GM12874 (cell line): Measurements from ENCODE around the gene SORCS2.

Source experiments
- TF ChIP-seq, protein P1 (sequence below): IDR thresholded peaks from 2 replicates; pipeline ENCODE4 v1.5.1; 2011; ENCODE audit warnings: low read depth, mild to moderate bottlenecking, control low read depth, low read length, moderate library complexity; ENCODE audit not compliant: insufficient read depth

Gene SORCS2

DNA sequence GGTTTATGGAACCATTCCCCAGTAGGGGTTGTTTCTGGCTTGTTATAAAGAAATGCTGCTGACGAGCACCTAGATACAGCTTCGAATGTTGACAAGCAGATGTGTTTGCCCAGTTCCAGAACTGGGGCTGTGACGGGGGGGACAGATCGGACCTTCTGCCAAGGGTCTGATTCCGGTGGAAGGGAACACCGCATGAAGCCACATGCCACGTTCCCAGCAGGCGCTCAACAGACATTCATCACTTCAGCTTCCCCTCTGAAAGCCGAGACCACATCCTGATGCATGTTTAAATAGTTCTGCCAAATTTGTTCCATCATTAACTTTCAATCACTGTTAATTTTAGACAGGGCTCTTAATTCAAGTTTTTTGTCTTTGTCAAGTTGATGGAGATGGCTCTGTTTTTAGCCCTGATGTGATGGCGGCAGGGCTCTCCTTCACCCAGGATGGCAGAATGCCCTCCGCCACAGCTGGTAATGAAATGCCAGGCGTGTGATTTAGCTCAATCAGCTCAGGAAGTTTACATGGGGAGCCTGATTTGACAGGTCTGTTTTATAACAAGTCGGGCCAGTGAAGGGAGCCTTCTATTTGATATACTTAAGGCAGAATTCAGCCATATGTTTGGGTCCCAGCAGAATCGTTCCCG, 185.0 kb downstream of the SORCS2 start:
- TF ChIP-seq, protein P1, sequence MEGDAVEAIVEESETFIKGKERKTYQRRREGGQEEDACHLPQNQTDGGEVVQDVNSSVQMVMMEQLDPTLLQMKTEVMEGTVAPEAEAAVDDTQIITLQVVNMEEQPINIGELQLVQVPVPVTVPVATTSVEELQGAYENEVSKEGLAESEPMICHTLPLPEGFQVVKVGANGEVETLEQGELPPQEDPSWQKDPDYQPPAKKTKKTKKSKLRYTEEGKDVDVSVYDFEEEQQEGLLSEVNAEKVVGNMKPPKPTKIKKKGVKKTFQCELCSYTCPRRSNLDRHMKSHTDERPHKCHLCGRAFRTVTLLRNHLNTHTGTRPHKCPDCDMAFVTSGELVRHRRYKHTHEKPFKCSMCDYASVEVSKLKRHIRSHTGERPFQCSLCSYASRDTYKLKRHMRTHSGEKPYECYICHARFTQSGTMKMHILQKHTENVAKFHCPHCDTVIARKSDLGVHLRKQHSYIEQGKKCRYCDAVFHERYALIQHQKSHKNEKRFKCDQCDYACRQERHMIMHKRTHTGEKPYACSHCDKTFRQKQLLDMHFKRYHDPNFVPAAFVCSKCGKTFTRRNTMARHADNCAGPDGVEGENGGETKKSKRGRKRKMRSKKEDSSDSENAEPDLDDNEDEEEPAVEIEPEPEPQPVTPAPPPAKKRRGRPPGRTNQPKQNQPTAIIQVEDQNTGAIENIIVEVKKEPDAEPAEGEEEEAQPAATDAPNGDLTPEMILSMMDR, result no peak

DNA sequence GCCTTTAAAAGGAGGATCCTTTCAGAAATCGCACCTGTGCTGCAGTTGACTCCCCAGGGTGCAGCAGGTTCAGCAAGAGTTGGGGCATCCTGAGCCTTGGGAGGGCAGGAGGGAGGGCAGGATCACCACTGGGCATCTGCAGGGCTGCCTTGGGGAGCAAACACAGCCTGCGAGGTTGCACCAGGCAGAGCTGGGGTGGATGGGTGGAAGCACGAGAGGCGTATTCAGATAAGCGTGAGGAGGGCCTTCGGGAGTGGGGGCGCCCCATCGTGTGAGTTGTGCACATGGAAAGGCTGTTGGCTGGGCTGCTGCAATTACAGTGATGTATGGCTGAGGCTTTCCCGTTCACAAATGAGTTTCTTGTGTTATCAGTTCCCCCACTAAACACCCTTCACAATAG, 186.8 kb downstream of the SORCS2 start:
- TF ChIP-seq, protein P1, result no peak

DNA sequence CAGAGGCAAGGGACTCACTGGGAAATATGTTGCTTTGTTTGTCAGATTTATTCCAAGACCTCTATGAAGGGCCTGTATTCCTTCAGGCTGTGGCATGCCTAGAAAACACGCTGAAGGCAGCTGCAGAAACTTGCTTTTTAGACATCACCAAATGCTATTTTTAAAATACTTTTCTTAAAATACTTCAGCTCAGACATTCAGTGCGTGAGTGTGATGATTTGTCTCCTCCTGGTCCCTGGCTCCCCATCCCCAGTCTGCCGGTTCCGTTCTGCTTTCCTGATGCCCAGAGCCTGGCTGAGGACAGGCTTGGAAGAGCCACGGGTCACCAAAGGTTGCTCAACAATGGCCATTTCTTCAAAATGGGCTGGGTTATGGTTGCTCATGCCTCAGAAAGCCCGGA, 187.4 kb downstream of the SORCS2 start:
- TF ChIP-seq, protein P1, result no peak

GRCh38 chr4:7381221-7381889, 189.0 kb downstream of the SORCS2 start:
- TF ChIP-seq, protein P1, result no peak

DNA sequence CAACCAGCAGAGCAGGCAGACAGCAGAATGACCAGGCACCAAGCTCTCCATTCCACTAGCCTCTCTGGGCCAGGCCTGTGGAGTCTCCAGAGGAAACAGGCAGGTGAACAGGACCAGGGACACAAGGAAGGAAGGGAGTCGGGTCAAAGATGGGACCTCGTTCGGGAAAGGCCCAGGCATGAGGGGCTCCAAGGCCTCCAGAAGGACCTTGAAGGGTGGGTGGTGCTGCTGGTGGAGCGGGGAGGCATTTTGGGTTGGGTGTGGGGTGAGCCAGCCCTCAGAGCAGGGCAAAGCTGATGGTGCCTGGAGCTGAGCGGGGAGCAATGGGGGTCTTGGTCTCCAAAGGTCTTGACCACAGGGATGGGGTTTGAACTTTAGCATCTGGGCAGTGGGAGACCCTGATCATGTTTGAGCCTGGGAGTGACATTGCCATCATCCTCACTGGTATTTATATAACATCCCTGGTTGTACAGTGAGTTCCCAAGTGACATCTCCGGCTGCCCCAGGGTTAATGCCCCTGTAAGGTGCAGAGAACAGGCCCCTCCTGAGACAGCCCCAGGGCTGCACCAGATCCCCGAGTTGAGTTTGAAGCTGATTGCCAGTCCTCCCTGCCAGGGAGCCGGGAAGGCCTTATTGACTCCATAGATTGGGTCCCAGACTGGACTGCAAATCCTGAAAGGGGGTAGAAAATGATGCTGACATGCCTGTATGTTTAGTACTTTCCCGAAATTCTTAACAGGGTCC, 189.7 kb downstream of the SORCS2 start:
- TF ChIP-seq, protein P1, result no peak

DNA sequence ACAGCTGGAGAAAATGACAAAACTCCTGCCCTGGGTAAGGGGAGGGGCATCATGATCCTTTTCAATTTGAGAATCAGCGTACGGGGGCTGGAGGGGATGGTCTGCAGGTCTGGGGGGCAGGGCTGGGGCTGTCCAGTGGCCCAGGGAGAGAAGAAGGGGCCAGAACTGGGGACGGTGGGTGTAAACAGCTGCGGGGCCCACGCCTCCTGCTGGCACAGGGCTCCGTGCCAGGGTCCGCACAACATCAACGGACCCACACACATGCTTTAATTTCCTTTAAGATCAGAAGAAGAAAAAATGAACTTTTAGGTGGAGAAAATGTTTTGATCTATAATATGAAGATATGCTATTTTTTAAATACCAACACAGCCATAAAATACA, 190.3 kb downstream of the SORCS2 start:
- TF ChIP-seq, protein P1, result no peak

- TF ChIP-seq, protein P1, result no peak
Measured at GRCh38 chr4:7383266-7383665, 190.9 kb downstream of the SORCS2 start.
